ENCODE measurements around the gene PDE7B.
"Not testable (repeated sequence)": the region's sequence is repeated elsewhere in the genome, so short reads cannot be mapped to it uniquely, and the experiment has no call there.

The PDE7B gene

GRCh38 chr6:135861189-135861588, 9.7 kb downstream of the PDE7B start:
- no peak overlapping the region for H3K4me3 ChIP-seq (IDR thresholded peaks at IDR 0.05; ENCODE audit: insufficient read depth, low read depth, low read length)
- no peak overlapping the region for H2AFZ ChIP-seq (ENCODE audit: low read depth)
- H3K4me2 ChIP-seq: no peak overlapping the region

GRCh38 chr6:135864929-135865328, 13.4 kb downstream of the PDE7B start:
- H2AFZ ChIP-seq (ENCODE audit: low read depth); H3K9ac ChIP-seq; H3K27me3 ChIP-seq (ENCODE audit: insufficient read depth, low read depth); H3K4me3 ChIP-seq (IDR thresholded peaks at IDR 0.05; ENCODE audit: insufficient read depth, low read depth, low read length); H4K20me1 ChIP-seq (ENCODE audit: insufficient read depth); H3K36me3 ChIP-seq (ENCODE audit: insufficient read depth); H3K79me2 ChIP-seq (ENCODE audit: insufficient read depth, low read depth); H3K4me2 ChIP-seq; H3K4me1 ChIP-seq (ENCODE audit: low read depth, poor library complexity, severe bottlenecking); H3K27ac ChIP-seq: not testable (repeated sequence)

More at GRCh38 chr6:135861189-135861588, 9.7 kb downstream of the PDE7B start:
- Histone ChIP-seq H3K79me2 (ENCODE audit: insufficient read depth, low read depth) (no peaks in the 10 kb centered on the region), H3K36me3 (ENCODE audit: insufficient read depth) (no peaks in the 10 kb centered on the region), H3K9ac (no peak overlapping the region), H3K27me3 (ENCODE audit: insufficient read depth, low read depth) (no peaks in the 10 kb centered on the region), H3K27ac (no peak overlapping the region), H3K4me1 (ENCODE audit: low read depth, poor library complexity, severe bottlenecking) (no peaks in the 10 kb centered on the region), H4K20me1 (ENCODE audit: insufficient read depth) (no peaks in the 10 kb centered on the region)
- TF ChIP-seq CTCF (conservative IDR thresholded peaks at IDR 0.05; ENCODE audit: low read depth, low read length): no peak

GRCh38 chr6:135866445-135867123, 15.1 kb downstream of the PDE7B start:
- TF ChIP-seq CTCF (conservative IDR thresholded peaks at IDR 0.05; ENCODE audit: low read depth, low read length): no peak
- no peaks in the 10 kb centered on the region for H3K36me3 ChIP-seq (ENCODE audit: insufficient read depth)

GRCh38 chr6:135867332-135867731, 15.8 kb downstream of the PDE7B start:
- no peaks in the 10 kb centered on the region for H3K36me3 ChIP-seq (ENCODE audit: insufficient read depth)
- no peak overlapping the region for H3K9ac ChIP-seq
- no peak for TF ChIP-seq CTCF (conservative IDR thresholded peaks at IDR 0.05; ENCODE audit: low read depth, low read length)
- no peak overlapping the region for H3K4me3 ChIP-seq (IDR thresholded peaks at IDR 0.05; ENCODE audit: insufficient read depth, low read depth, low read length)
- no peak overlapping the region for H3K27ac ChIP-seq
- H3K27me3 ChIP-seq (ENCODE audit: insufficient read depth, low read depth): no peaks in the 10 kb centered on the region
- no peaks in the 10 kb centered on the region for H3K79me2 ChIP-seq (ENCODE audit: insufficient read depth, low read depth)
- H2AFZ ChIP-seq (ENCODE audit: low read depth): no peak overlapping the region
- H3K4me1 ChIP-seq (ENCODE audit: low read depth, poor library complexity, severe bottlenecking): no peaks in the 10 kb centered on the region
- no peaks in the 10 kb centered on the region for H4K20me1 ChIP-seq (ENCODE audit: insufficient read depth)
- no peak overlapping the region for H3K4me2 ChIP-seq

More at GRCh38 chr6:135866445-135867123, 15.1 kb downstream of the PDE7B start:
- H4K20me1 ChIP-seq (ENCODE audit: insufficient read depth): no peaks in the 10 kb centered on the region
- no peak overlapping the region for H2AFZ ChIP-seq (ENCODE audit: low read depth)
- no peaks in the 10 kb centered on the region for H3K27me3 ChIP-seq (ENCODE audit: insufficient read depth, low read depth)
- H3K4me1 ChIP-seq (ENCODE audit: low read depth, poor library complexity, severe bottlenecking): no peaks in the 10 kb centered on the region
- no peak overlapping the region for H3K4me2 ChIP-seq
- H3K4me3 ChIP-seq (IDR thresholded peaks at IDR 0.05; ENCODE audit: insufficient read depth, low read depth, low read length): no peak overlapping the region
- H3K9ac ChIP-seq: no peak overlapping the region
- no peaks in the 10 kb centered on the region for H3K79me2 ChIP-seq (ENCODE audit: insufficient read depth, low read depth)
- no peak overlapping the region for H3K27ac ChIP-seq

GRCh38 chr6:135869857-135870256, 18.4 kb downstream of the PDE7B start:
- H3K36me3 ChIP-seq (ENCODE audit: insufficient read depth): no peaks in the 10 kb centered on the region
- H3K9ac ChIP-seq: no peak overlapping the region
- no peak overlapping the region for H3K4me2 ChIP-seq
- H2AFZ ChIP-seq (ENCODE audit: low read depth): no peak overlapping the region
- H3K4me1 ChIP-seq (ENCODE audit: low read depth, poor library complexity, severe bottlenecking): no peaks in the 10 kb centered on the region
- no peaks in the 10 kb centered on the region for H3K27me3 ChIP-seq (ENCODE audit: insufficient read depth, low read depth)
- H3K4me3 ChIP-seq (IDR thresholded peaks at IDR 0.05; ENCODE audit: insufficient read depth, low read depth, low read length): no peak overlapping the region
- H4K20me1 ChIP-seq (ENCODE audit: insufficient read depth): no peaks in the 10 kb centered on the region
- no peak overlapping the region for H3K27ac ChIP-seq
- H3K79me2 ChIP-seq (ENCODE audit: insufficient read depth, low read depth): no peaks in the 10 kb centered on the region
- no peak for TF ChIP-seq CTCF (conservative IDR thresholded peaks at IDR 0.05; ENCODE audit: low read depth, low read length)
